Astrocyte of the cerebellum (primary cell): ENCODE results near the gene ANKZF1.
"Not testable (repeated sequence)": the region's sequence is repeated elsewhere in the genome, so short reads cannot be mapped to it uniquely, and the experiment has no call there.

Source experiments
- DNase-seq: peaks from one replicate; pipeline ENCODE4 v3.0.0-alpha.2; 2011; ENCODE audit warnings: low read depth
- H3K4me3 ChIP-seq: 2 replicates; pipeline ENCODE4 v1.5.1; 2011; ENCODE audit warnings: mild to moderate bottlenecking, low read depth, low read length, moderate library complexity
- in situ Hi-C: cut with HindIII; loops from 2 replicates; pipeline ENCODE4 v1.10.0; 2017; ENCODE audit warnings: low sequenced_read_pairs
- TF ChIP-seq, protein P1 (sequence below): IDR thresholded peaks from 2 replicates; pipeline ENCODE4 v1.5.1; 2012; ENCODE audit warnings: low read length, low read depth, moderate library complexity, mild to moderate bottlenecking; ENCODE audit errors: missing control alignments

The ANKZF1 gene

GRCh38 chr2:219184121-219184520, 45.5 kb upstream of the ANKZF1 start:
- DNase-seq: no peak
- TF ChIP-seq, protein P1, sequence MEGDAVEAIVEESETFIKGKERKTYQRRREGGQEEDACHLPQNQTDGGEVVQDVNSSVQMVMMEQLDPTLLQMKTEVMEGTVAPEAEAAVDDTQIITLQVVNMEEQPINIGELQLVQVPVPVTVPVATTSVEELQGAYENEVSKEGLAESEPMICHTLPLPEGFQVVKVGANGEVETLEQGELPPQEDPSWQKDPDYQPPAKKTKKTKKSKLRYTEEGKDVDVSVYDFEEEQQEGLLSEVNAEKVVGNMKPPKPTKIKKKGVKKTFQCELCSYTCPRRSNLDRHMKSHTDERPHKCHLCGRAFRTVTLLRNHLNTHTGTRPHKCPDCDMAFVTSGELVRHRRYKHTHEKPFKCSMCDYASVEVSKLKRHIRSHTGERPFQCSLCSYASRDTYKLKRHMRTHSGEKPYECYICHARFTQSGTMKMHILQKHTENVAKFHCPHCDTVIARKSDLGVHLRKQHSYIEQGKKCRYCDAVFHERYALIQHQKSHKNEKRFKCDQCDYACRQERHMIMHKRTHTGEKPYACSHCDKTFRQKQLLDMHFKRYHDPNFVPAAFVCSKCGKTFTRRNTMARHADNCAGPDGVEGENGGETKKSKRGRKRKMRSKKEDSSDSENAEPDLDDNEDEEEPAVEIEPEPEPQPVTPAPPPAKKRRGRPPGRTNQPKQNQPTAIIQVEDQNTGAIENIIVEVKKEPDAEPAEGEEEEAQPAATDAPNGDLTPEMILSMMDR: no peak
- in situ Hi-C loops: loop anchor here (5.0 kb wide), 1 partner anchor 43 kb away; the partner anchor contains the start of genes ANKZF1 and ATG9A
- no peak overlapping the region for H3K4me3 ChIP-seq

GRCh38 chr2:219186754-219187456, 42.7 kb upstream of the ANKZF1 start:
- in situ Hi-C loops: no loop called here
- TF ChIP-seq, protein P1: no peak
- no peak overlapping the region for H3K4me3 ChIP-seq
- no peak for DNase-seq

DNA sequence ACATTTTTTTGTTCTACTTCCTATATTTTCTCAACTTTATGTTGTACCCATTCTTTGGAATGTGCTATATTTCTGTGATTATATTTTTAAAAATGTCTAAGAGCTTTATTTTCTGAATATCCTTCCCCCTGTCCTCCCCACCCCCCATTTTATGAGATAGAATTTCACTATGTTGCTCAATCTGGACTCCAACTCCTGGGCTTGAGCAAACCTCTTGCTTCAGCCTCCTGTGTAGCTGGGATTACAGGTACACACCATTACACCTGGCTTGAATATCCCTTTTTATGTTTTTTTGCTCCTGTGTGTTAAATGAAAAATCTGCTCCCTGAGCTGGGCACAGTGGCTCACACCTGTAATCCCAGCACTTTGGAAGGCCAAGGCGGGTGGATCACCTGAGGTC, 32.2 kb upstream of the ANKZF1 start:
- TF ChIP-seq, protein P1: no peak
- no peak for DNase-seq
- no peak overlapping the region for H3K4me3 ChIP-seq
- in situ Hi-C loops: no loop called here

GRCh38 chr2:219198974-219199373, 30.6 kb upstream of the ANKZF1 start:
- in situ Hi-C loops: no loop called here
- TF ChIP-seq, protein P1: no peak
- H3K4me3 ChIP-seq: no peak overlapping the region
- no peak for DNase-seq

GRCh38 chr2:219199470-219200211, 30.0 kb upstream of the ANKZF1 start:
- DNase-seq: no peak
- TF ChIP-seq, protein P1: no peak

GRCh38 chr2:219200502-219201326, 28.9 kb upstream of the ANKZF1 start:
- H3K4me3 ChIP-seq, in situ Hi-C loops, DNase-seq: not testable (repeated sequence)

More at GRCh38 chr2:219199470-219200211, 30.0 kb upstream of the ANKZF1 start:
- in situ Hi-C loops: no loop called here
- no peak overlapping the region for H3K4me3 ChIP-seq

DNA sequence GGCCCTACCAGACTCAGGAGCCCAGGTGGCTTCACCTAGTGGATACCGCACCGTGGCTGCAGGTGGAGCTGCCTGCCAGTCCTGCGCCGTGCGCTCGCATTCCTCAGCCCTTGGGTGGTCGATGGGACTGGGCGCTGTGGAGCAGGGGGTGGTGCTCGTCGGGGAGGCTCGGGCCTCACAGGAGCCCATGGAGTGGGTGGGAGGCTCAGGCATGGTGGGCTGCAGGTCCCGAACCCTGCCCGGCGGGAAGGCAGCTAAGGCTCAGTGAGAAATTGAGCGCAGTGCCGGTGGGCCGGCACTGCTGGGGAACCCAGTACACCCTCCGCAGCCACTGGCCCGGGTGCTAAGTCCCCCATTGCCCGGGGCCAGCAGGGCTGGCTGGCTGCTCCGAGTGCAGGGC, 28.3 kb upstream of the ANKZF1 start:
- H3K4me3 ChIP-seq, DNase-seq, in situ Hi-C loops: not testable (repeated sequence)
